Measurements from ENCODE around the gene DCST1. TPM values are rescaled to one million over a fixed set of nuclear protein-coding genes. Genes with fewer than 3 reads are reported as not detected.
A peak's percentile ranks its signal among the peaks of the same experiment; 100 is the strongest.

The DCST1 gene
- polyA plus RNA-seq, 1 experiment: not detected

GRCh38 chr1:155060736-155061135 is 27.1 kb downstream of the DCST1 start:
- no peak overlapping the region for H3K4me3 ChIP-seq (ENCODE audit: low read depth, low read length)
- TF ChIP-seq CTCF (IDR thresholded peaks at IDR 0.05; ENCODE audit: insufficient read depth, low read depth, low read length): no peak
- H3K27me3 ChIP-seq (ENCODE audit: control insufficient read depth, insufficient read depth, low read length): no peaks in the 10 kb centered on the region
- DNase-seq (ENCODE audit: low read depth): no peak
- peaks cover 17% of the 10 kb centered on the region for H3K36me3 ChIP-seq (ENCODE audit: control insufficient read depth, insufficient read depth, low read length)
- CTCF ChIA-PET: interaction anchor here (0.6 to 17.0 kb wide), 20 partner anchors 8 to 576 kb away, joined by 3 to 168 read pairs (median 4); partner anchors contain the start of genes ADAM15, EFNA3, KRTCAP2 and PBXIP1
- POLR2A ChIA-PET: no interaction called here

GRCh38 chr1:155061381-155062150 is 27.9 kb downstream of the DCST1 start:
- H3K4me3 ChIP-seq (ENCODE audit: low read depth, low read length): no peak overlapping the region
- TF ChIP-seq CTCF (IDR thresholded peaks at IDR 0.05; ENCODE audit: insufficient read depth, low read depth, low read length): peak; percentile 97
- ChIA-PET CTCF (interaction anchor here (0.6 to 17.0 kb wide), 28 partner anchors 9 to 1537 kb away, joined by 3 to 168 read pairs (median 4); partner anchors contain the start of genes ADAM15, EFNA3, KRTCAP2 and PBXIP1), POLR2A (interaction anchor here (0.6 kb wide), 1 partner anchor 75 kb away, joined by 8 read pairs; no protein-coding TSS in a partner anchor)
- H3K27me3 ChIP-seq (ENCODE audit: control insufficient read depth, insufficient read depth, low read length): no peaks in the 10 kb centered on the region
- DNase-seq (ENCODE audit: low read depth): no peak
- H3K36me3 ChIP-seq (ENCODE audit: control insufficient read depth, insufficient read depth, low read length): peaks cover 14% of the 10 kb centered on the region

GRCh38 chr1:155062151-155062686 is 28.6 kb downstream of the DCST1 start:
- H3K4me3 ChIP-seq (ENCODE audit: low read depth, low read length): no peak overlapping the region
- TF ChIP-seq CTCF (IDR thresholded peaks at IDR 0.05; ENCODE audit: insufficient read depth, low read depth, low read length): no peak
- no peaks in the 10 kb centered on the region for H3K27me3 ChIP-seq (ENCODE audit: control insufficient read depth, insufficient read depth, low read length)
- ChIA-PET POLR2A (interaction anchor here (0.6 kb wide), 1 partner anchor 75 kb away, joined by 8 read pairs; no protein-coding TSS in a partner anchor), CTCF (interaction anchor here (0.6 to 17.0 kb wide), 23 partner anchors 9 to 1537 kb away, joined by 3 to 168 read pairs (median 5); partner anchors contain the start of genes ADAM15, EFNA3, KRTCAP2 and PBXIP1)
- peaks cover 12% of the 10 kb centered on the region for H3K36me3 ChIP-seq (ENCODE audit: control insufficient read depth, insufficient read depth, low read length)
- no peak for DNase-seq (ENCODE audit: low read depth)

- no peak for DNase-seq (ENCODE audit: low read depth)
- Histone ChIP-seq H3K4me3 (ENCODE audit: low read depth, low read length) (peak overlapping the region; percentile 78), H3K27me3 (ENCODE audit: control insufficient read depth, insufficient read depth, low read length) (no peaks in the 10 kb centered on the region), H3K36me3 (ENCODE audit: control insufficient read depth, insufficient read depth, low read length) (peaks cover 10% of the 10 kb centered on the region)
- ChIA-PET CTCF (interaction anchor here (0.6 to 17.0 kb wide), 11 partner anchors 8 to 209 kb away, joined by 3 to 168 read pairs (median 6); partner anchors contain the start of genes ADAM15, EFNA3 and PBXIP1), POLR2A (no interaction called here)
- TF ChIP-seq CTCF (IDR thresholded peaks at IDR 0.05; ENCODE audit: insufficient read depth, low read depth, low read length): peak; percentile 81
Measured at GRCh38 chr1:155062702-155063411, 29.2 kb downstream of the DCST1 start.

All from BJ (cell line).